ENCODE data around the gene MIXL1.
"Not testable (repeated sequence)": the region's sequence is repeated elsewhere in the genome, so short reads cannot be mapped to it uniquely, and the experiment has no call there.

MIXL1 gene

DNA sequence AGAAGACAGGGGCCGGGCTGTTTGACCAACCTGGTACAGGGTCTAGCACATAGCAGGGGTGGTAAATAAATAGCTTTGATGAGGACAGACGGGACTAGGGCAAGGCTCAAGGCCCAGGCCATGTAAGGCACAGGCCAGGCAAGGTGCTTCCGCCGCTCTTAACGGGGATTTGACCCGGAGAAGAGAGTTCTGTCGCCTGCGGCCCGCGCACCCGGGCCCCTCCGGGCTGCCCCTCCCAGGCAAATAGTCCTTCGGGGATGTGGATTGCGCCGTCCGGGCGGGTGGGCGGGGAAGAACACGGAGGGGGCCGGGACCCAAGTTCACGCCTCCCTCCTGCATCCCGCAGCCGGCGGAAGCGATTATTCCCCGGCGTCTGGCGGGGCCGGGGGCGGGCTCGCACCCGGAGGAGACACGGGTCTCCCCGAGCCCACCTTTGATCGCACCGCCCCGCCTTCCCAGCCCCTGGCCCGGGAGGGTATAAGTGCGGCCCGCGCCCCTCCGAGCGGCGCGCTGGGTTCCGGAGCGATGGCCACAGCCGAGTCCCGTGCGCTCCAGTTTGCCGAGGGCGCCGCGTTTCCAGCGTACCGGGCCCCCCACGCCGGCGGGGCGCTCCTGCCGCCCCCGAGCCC is at the start of gene MIXL1:
TSS of gene MIXL1 (plus strand) at position 508 of the 629 bp plus-strand sequence. CDS start at position 526, 18 bp downstream.
- no peak for DNase-seq (ENCODE audit: low read depth, low spot score)

DNA sequence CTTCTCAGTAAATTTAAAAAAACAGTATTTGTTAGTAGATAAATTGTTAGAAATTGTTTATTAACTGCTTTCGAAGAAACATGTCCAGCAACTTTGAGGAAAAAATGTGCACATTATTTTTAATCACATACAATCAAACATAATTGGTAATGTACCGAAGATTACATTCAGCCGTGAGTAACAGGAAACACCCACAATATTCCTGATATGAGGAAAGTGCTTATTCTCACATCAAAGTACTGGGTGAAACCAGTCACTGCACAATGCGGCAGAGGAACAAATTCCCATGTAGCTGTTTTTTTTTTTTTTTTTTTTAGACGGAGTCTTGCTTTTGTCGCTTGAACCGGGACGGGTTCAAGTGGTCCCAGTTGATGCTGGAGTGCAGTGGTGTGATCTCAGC is 46.6 kb upstream of the MIXL1 start:
- DNase-seq (ENCODE audit: low read depth, low spot score) = no peak

DNA sequence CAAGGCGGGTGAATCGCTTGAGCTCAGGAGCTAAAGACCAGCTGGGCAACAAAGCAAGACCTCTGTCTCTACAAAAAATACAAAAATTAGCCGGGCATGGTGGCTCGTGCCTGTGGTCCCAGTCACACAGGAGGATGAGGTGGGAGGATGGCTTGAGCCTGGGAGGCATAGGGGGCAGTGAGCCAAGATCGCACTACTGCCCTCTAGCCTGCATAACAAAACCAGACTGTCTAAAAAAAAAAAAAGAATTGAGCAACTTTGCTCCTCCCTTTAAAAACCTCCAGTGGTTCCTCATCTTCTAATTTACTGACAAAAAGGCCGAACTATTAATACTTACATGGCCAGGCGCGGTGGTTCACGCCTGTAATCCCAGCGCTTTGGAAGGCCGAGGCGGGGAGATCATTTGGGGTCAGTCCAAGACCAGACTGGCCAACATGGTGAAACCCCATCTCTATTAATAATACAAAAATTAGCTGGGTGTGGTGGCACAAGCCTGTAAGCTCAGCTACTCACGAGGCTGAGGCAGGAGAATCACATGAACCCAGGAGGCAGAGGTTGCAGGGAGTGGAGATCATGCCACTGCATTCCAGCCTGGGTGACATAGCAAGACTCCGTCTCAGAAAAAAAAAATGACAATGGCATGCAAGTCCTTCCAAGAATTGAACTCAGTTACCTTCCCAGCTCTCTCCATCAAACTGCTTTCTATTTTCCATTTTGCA is 41.3 kb upstream of the MIXL1 start:
- DNase-seq (ENCODE audit: low read depth, low spot score) = no peak

GRCh38 chr1:226185141-226186036 is 38.1 kb upstream of the MIXL1 start:
- DNase-seq (ENCODE audit: low read depth, low spot score) = no peak

DNA sequence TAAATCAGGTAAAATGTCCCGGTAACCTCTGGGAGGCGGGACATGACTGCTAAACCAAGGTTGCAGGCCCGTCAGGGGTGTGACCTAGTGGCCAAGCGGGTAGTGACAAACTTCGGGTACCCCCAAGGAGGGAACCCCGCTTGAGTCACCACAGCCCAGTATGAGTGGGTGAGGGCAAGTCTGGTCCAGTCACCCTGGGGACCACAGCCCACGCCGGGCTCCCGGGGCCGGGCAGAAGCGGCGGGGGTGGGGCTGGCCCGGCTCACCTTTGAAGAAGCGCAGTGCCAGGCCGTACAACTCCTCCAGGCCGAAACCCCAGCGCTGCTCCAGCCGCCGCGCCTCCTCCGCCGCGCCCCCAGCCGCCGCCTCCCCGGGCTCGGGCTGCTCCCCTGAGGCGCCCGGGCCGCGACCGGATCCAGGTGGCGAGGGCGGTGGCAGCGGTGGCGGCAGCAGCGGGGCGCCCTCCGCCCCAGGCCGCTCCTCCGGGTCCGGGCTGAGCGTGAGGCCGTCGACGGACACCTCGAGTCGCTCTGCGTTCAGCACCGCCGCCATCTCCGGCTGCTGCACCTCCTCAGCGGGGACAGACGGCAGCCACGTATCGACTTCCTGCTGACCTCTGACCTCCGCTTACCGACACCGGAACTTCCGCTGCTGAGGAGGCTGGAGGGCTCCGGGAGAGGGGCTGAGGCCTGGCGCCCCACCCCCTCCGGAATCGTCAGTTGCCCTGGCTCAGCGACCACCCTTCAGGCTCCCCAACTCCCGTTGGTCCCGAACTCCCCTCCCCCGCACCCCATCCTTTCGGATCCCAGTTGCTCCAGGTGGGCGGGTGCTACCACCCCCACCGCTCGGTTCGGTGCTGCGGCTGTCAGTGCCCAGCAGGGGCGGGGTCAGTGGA is 37.1 kb upstream of the MIXL1 start, which contains the start of gene ACBD3:
TSS of gene ACBD3 (minus strand) at position 618 of the 895 bp plus-strand sequence. CDS start at position 552, 66 bp downstream.
- peak; percentile 26 for DNase-seq (ENCODE audit: low read depth, low spot score)

GRCh38 chr1:226187019-226187322 is 36.5 kb upstream of the MIXL1 start:
- no peak for DNase-seq (ENCODE audit: low read depth, low spot score)

DNA sequence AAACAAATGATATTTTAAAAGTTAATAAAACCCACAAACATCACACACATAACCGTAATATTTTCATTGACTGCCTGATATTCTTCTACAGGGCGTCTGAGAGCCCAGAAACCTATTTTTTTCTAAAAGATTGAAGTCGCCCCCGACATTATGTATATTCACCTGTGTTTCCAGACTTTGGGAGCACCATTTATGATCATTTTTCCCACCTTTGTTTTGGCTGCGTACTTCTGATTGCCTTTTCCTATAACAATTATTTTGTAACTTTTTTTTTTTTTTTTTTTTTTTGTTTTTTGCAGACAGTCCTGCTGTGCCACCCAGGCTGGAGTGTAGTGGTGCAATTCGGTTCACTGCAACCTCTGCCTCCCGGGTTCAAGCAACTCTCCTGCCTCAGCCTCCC is 36.1 kb upstream of the MIXL1 start:
- DNase-seq (ENCODE audit: low read depth, low spot score) = no peak

DNA sequence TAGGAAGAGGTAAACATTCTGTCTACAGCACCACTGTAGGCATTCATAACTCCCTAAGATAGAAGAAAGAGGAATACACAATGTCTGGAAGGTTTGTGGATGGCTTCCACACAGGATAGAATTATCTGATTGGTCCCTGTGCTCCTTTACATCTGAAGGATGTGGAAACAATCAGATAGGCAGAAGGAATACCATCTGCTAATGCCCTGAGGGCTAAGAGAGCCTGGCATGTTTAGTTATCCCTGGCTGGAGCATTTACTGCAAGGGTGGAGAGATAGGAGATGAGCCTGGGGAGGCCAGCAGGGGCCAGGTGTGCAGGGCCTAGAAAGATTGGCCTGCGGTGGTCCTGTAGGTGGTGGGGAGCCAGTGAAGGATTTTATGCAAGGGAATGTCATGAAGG is 28.3 kb upstream of the MIXL1 start:
- DNase-seq (ENCODE audit: low read depth, low spot score) = no peak

DNA sequence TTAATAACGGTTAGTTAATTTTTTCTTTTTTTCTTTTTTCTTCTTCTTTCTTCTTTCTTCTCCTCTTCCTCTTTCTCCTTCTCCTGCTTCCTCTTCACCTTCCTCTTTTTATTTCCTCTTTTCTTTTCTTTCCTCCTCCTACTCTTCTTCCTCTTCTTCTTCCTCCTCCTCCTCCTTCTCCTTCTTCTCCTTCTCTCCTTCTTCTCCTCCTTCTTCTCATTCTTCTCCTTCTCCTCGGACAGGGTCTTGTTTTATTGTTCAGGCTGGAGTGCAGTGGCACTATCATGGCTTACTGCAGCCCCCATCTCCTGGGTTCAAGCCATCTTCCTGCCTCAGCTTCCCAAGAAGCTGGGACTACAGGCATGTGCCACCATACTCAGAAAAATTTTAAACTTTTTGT is 23.5 kb upstream of the MIXL1 start:
- DNase-seq (ENCODE audit: low read depth, low spot score) = no peak

DNA sequence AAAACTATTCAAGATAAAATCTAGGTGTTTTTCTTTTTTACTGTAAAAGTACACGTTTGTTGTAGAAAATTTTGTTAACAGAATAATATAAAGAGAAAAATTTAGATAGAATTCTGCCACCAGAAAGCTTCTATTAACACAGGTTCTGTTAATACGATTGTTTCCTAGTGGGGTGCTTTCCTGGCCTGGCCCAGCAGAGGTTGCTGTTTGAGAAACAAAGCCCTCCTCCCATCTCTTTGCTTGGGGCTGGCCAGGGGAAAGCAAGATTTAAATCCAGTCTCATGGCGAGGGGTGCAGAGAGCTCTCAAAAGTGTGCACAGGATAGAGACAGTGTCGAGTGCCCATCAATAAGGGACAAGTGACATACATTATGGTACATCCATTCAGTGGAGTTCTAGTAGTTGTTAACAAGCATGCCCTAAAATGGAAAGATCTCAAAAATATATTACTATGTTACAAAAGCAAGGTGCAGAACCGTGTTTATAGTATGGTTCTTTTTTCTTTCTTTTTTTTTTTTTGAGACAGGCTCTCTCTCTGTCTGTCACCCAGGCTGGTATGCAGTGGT is 22.4 kb upstream of the MIXL1 start:
- no peak for DNase-seq (ENCODE audit: low read depth, low spot score)

GRCh38 chr1:226202246-226202645 is 21.2 kb upstream of the MIXL1 start:
- no peak for DNase-seq (ENCODE audit: low read depth, low spot score)

DNA sequence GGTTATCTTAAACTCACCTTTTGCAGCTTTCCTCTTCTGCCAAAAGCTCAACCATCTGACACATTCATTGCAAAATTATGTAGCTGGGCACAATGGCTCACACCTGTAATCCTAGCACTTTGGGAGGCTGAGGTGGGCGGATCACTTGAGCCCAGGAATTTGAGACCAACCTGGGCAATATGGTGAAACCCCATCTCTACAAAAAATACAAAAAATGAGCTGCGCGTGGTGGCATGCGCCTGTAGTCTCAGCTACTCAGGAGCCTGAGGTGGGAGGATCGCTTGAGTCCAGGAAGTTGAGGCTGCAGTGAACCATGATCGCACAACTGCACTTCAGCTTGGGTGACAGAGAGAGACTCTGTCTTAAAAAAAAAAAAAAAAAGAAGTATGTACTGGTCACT is 20.8 kb upstream of the MIXL1 start:
- DNase-seq (ENCODE audit: low read depth, low spot score) = not testable (repeated sequence)

DNA sequence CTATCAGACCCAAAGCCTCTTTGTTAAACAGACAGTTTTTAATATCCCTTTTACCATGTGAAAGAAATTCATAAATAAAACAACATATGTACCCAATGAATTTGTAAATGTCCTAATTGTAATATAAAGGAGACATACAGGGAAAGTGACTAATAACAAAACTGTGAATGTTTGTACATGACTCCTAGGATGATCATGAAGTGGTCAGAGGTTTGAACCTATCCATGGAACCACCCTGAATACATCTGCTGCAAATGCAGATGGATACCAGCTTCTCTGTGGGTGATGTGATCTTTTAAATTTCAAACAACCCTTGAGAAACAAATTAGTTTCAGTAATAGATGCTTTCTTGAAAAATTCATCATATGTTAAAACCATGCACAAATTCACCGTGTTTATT is 20.2 kb upstream of the MIXL1 start:
- DNase-seq (ENCODE audit: low read depth, low spot score) = no peak

- no peak for DNase-seq (ENCODE audit: low read depth, low spot score)
Observed at GRCh38 chr1:226203655-226204054, 19.8 kb upstream of the MIXL1 start.

- no peak for DNase-seq (ENCODE audit: low read depth, low spot score)
Observed at GRCh38 chr1:226204198-226204597, 19.3 kb upstream of the MIXL1 start.

- no peak for DNase-seq (ENCODE audit: low read depth, low spot score)
Observed at GRCh38 chr1:226207048-226207447, 16.4 kb upstream of the MIXL1 start.

DNA sequence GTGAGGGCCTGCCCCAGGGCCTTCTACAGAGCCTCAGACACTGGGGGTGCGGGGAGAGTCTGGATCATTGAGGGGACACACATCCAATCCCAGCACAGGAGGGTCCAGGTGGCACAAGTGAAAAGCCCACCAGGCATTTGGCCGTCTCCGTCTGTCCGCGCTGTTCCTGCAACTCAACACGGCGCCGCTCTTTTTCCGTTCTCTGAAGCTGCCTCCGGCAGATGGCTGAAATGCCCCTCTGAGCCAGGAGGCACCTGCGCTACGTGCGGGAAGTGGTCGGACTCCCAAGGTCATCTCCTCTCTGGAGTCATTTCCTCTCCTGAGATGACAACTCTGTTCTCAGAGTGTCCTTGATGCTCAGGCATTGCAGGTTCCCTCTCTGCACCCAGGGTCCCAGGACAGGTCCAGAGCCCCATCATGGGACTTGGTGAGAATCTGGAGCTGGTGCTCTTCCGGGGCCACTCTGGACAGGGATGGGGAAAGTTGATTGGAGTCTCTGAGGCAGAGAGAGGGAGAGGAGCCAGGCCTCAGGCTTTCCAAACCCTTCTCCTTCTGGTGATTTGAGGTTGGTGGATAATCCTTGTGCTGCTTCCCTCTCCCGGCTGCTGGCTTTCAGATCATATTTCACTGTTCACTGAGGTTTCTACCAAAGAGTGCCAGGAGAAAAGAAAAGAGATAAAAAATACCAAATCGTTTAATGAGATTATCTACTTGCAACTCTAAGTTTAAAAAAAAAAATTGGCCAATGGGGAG is 14.0 kb upstream of the MIXL1 start:
- DNase-seq (ENCODE audit: low read depth, low spot score) = no peak

DNA sequence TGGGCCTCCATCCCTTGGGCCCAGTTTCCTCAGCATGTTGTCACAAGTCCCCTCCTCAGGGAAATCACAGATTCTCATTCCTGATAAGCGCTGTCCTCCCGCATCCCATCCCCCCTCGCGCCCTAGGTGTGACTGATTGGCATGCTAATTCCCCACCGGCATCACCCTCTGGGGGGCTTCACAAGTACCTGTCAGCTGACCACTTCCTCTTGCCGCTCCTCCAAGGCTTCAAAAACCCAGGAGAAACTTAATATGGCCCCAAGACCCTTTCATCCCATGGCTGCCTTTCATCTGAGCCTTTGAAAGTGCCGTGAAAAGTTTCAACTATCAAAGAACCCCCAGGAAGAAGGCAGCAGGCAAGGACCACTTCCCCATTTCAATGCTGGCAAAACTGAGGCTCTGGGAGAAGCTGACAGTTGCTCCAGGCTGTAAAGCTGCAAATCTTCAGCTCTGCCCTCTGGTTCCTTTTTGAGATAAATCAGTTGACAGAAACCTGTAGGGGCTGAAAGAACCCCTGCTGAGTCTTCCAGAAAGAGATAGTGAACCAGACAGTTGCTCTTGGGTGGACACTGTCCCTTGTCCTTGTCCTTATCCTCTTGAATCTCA is 12.8 kb upstream of the MIXL1 start:
- DNase-seq (ENCODE audit: low read depth, low spot score) = no peak

DNA sequence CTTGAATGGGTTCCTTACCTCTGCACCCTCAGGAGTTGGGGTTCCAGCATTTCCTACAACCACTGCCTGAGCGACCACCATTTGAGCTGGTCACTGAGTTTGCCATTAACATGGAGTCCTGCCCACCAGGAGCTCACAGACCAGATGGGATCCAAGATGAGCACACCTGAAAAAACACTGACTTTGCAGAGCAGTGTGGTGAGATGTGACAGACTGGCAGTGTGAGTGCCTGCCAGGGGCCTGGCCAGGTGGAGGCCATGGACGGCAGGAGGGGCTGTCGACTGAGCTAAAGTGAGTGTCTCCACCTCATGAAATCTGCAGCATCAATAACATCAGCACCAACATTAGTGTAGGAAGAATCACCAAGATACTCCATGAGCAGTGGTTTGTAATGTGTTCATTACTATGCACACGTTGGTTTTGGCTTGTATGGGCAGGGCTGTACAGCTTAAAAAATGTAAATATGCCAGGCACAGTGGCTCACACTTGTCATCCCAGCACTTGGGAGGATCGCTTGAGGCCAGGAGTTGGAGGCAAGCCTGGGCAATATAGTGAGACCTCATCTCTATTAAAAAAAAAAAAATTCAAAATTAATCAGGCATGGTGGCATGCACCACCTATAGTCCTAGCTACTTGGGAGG is 12.2 kb upstream of the MIXL1 start:
- DNase-seq (ENCODE audit: low read depth, low spot score) = no peak

DNA sequence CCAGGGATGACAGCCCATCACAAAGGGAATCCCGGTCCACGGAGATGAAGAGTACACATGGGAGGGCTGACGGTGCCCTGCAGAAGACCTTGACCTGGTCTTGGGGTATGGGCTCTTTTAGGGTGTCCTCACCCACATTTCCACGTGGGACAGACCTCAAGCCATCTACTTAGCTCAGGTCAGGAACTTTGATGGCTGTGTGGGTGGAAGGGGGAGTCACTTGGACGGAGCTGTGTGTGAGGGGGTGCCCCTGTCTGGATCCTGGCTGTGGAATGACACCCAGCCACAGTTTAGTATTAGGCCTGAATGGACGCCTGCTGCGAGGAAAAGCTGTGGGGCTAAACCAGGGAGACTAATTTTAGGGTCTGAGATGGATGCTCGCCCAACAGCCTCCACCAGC is 10.9 kb upstream of the MIXL1 start:
- no peak for DNase-seq (ENCODE audit: low read depth, low spot score)

Measured in brain pericyte (primary cell).